Measurements from ENCODE around the gene BSN. TPM values are rescaled to one million over a fixed set of nuclear protein-coding genes. Genes with fewer than 3 reads are reported as not detected.
"Not testable (repeated sequence)": the region's sequence is repeated elsewhere in the genome, so short reads cannot be mapped to it uniquely, and the experiment has no call there.

The BSN gene
- total and polyA plus RNA-seq, 7 donors = under 0.01 to 0.81 (median 0.61) TPM; not detected in 1

GRCh38 chr3:49675912-49676311 is 121.6 kb downstream of the BSN start:
- Histone ChIP-seq H3K4me3 (no peak overlapping the region), H3K36me3 (peaks cover 25 to 54% (median 46%) of the 10 kb centered on the region in 4 donors), H3K27me3 (no peaks in the 10 kb centered on the region), H3K9me3 (no peaks in the 10 kb centered on the region), H3K4me1 (peaks cover 0 to 21% (median 20%) of the 10 kb centered on the region in 4 donors), H3K27ac (no peak overlapping the region)
- DNase-seq = no peak
- intact Hi-C loops (cut with DNase I) = no loop called here
- no peak for TF ChIP-seq EP300 (IDR thresholded peaks at IDR 0.05)
- TF ChIP-seq, protein P1, sequence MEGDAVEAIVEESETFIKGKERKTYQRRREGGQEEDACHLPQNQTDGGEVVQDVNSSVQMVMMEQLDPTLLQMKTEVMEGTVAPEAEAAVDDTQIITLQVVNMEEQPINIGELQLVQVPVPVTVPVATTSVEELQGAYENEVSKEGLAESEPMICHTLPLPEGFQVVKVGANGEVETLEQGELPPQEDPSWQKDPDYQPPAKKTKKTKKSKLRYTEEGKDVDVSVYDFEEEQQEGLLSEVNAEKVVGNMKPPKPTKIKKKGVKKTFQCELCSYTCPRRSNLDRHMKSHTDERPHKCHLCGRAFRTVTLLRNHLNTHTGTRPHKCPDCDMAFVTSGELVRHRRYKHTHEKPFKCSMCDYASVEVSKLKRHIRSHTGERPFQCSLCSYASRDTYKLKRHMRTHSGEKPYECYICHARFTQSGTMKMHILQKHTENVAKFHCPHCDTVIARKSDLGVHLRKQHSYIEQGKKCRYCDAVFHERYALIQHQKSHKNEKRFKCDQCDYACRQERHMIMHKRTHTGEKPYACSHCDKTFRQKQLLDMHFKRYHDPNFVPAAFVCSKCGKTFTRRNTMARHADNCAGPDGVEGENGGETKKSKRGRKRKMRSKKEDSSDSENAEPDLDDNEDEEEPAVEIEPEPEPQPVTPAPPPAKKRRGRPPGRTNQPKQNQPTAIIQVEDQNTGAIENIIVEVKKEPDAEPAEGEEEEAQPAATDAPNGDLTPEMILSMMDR (IDR thresholded peaks at IDR 0.05) = no peak
- TF ChIP-seq POLR2A (IDR thresholded peaks at IDR 0.05) = no peak
- TF ChIP-seq POLR2AphosphoS5 (IDR thresholded peaks at IDR 0.05) = no peak
- WGBS, 2 donors = 96% methylated on average over 11 of the region's 11 CpGs

DNA sequence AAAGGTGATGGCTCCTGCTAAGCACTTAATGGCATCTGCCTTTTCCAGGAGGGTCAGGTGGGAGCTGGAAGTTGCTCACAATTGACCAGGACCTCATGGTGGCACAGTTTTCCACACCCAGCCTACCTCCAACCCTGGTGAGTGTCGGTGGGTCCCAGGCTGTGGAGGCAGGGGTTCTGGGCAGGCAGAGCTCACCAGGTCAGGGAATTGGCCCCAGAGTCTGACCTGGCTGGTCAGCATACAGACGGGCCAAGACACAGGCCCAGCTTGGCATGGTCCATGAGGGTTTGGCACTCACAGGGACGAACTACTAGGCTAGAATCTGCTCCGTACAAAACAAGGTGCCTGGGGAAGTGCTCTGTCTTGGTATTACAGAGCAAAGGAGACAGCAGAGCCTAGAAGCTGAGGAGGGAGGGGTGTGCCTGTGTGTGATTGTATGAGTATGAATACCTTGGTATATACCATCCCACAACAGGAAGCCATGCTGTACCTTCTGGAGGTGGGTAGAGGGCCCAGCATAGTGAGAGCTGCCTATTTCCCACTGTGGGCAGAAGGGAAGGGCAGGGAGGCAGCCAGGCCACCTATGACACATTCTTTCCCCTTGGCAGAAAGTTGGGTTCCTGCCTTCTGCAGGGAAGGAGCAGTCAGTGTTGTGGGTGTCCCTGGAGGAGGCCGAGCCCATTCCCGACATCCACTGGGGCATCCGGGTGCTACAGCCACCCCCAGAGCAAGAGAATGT is 126.4 kb downstream of the BSN start:
- Histone ChIP-seq H3K9me3 (no peaks in the 10 kb centered on the region), H3K4me1 (peaks cover 0 to 2% (median under 1%) of the 10 kb centered on the region in 4 donors), H3K4me3 (no peak overlapping the region), H3K36me3 (peaks cover 35 to 90% (median 70%) of the 10 kb centered on the region in 4 donors), H3K27me3 (peaks cover 0 to 3% (median 0%) of the 10 kb centered on the region in 3 donors), H3K27ac (no peak overlapping the region)
- intact Hi-C loops (cut with DNase I) = no loop called here
- DNase-seq = no peak
- TF ChIP-seq, protein P1 (IDR thresholded peaks at IDR 0.05) = no peak
- TF ChIP-seq POLR2A (IDR thresholded peaks at IDR 0.05) = no peak
- WGBS, 2 donors = 88 to 94% methylated on average over 7 of the region's 7 CpGs

- Histone ChIP-seq H3K36me3 (peaks cover 35 to 84% (median 67%) of the 10 kb centered on the region in 4 donors), H3K9me3 (no peaks in the 10 kb centered on the region), H3K27me3 (peaks cover 0 to 9% (median under 1%) of the 10 kb centered on the region in 3 donors), H3K27ac (no peak overlapping the region), H3K4me3 (no peak overlapping the region), H3K4me1 (peaks cover 0 to 4% (median under 1%) of the 10 kb centered on the region in 4 donors)
- no peak for TF ChIP-seq POLR2AphosphoS5 (IDR thresholded peaks at IDR 0.05)
- TF ChIP-seq POLR2A (IDR thresholded peaks at IDR 0.05) = no peak
- TF ChIP-seq EP300 (IDR thresholded peaks at IDR 0.05) = no peak
- TF ChIP-seq, protein P1 (IDR thresholded peaks at IDR 0.05) = no peak
- no peak for DNase-seq
- 94 to 97% methylated on average over 2 of the region's 2 CpGs for WGBS, 2 donors
- intact Hi-C loops (cut with DNase I) = no loop called here
Measured at GRCh38 chr3:49681232-49681522, 126.9 kb downstream of the BSN start.

- H3K36me3 ChIP-seq = peaks cover 35 to 81% (median 63%) of the 10 kb centered on the region in 4 donors
- H3K4me1 ChIP-seq = peaks cover 0 to 8% (median 3%) of the 10 kb centered on the region in 4 donors
- WGBS, 2 donors = 86 to 93% methylated on average over 4 of the region's 4 CpGs
- DNase-seq = no peak
- no peak for TF ChIP-seq POLR2A (IDR thresholded peaks at IDR 0.05)
- TF ChIP-seq, protein P1 (IDR thresholded peaks at IDR 0.05) = no peak
- intact Hi-C loops (cut with DNase I) = no loop called here
- H3K27me3 ChIP-seq = peaks cover 0 to 12% (median 4%) of the 10 kb centered on the region in 3 donors
- no peaks in the 10 kb centered on the region for H3K9me3 ChIP-seq
- no peak overlapping the region for H3K4me3 ChIP-seq
- H3K27ac ChIP-seq = no peak overlapping the region
Measured at GRCh38 chr3:49681543-49681942, 127.3 kb downstream of the BSN start.

GRCh38 chr3:49683162-49683561 is 128.9 kb downstream of the BSN start:
- Histone ChIP-seq H3K4me3 (no peak overlapping the region), H3K27me3 (peaks cover 0 to 28% (median 15%) of the 10 kb centered on the region in 3 donors), H3K4me1 (peaks cover 0 to 13% (median 9%) of the 10 kb centered on the region in 4 donors), H3K9me3 (no peaks in the 10 kb centered on the region), H3K27ac (no peak overlapping the region), H3K36me3 (peaks cover 35 to 64% (median 47%) of the 10 kb centered on the region in 4 donors)
- no peak for DNase-seq
- TF ChIP-seq EP300 (IDR thresholded peaks at IDR 0.05) (no peak), POLR2A (IDR thresholded peaks at IDR 0.05) (no peak), POLR2AphosphoS5 (IDR thresholded peaks at IDR 0.05) (no peak)
- TF ChIP-seq, protein P1 (IDR thresholded peaks at IDR 0.05) = no peak
- intact Hi-C loops (cut with DNase I) = no loop called here
- WGBS, 2 donors = 91 to 93% methylated on average over 6 of the region's 6 CpGs

GRCh38 chr3:49684453-49684852 is 130.2 kb downstream of the BSN start:
- intact Hi-C loops (cut with DNase I); H3K4me3 ChIP-seq; H3K27ac ChIP-seq; H3K9me3 ChIP-seq; DNase-seq: not testable (repeated sequence)
- Histone ChIP-seq H3K36me3 (peaks cover 24 to 52% (median 35%) of the 10 kb centered on the region in 4 donors), H3K4me1 (peaks cover 0 to 20% (median 15%) of the 10 kb centered on the region in 4 donors), H3K27me3 (peaks cover 0 to 28% (median 15%) of the 10 kb centered on the region in 3 donors)
- WGBS, 2 donors = 92 to 94% methylated on average over 2 of the region's 2 CpGs

GRCh38 chr3:49685103-49685502 is 130.8 kb downstream of the BSN start:
- H3K36me3 ChIP-seq = peaks cover 18 to 45% (median 32%) of the 10 kb centered on the region in 4 donors
- H3K4me1 ChIP-seq = peaks cover 0 to 24% (median 18%) of the 10 kb centered on the region in 4 donors
- DNase-seq; H3K9me3 ChIP-seq; H3K27ac ChIP-seq; intact Hi-C loops (cut with DNase I); H3K4me3 ChIP-seq: not testable (repeated sequence)
- H3K27me3 ChIP-seq = peaks cover 0 to 28% (median 15%) of the 10 kb centered on the region in 3 donors
- WGBS, 2 donors = 94 to 96% methylated on average over 10 of the region's 10 CpGs
